ENCODE results near the gene CABP1.

DNA sequence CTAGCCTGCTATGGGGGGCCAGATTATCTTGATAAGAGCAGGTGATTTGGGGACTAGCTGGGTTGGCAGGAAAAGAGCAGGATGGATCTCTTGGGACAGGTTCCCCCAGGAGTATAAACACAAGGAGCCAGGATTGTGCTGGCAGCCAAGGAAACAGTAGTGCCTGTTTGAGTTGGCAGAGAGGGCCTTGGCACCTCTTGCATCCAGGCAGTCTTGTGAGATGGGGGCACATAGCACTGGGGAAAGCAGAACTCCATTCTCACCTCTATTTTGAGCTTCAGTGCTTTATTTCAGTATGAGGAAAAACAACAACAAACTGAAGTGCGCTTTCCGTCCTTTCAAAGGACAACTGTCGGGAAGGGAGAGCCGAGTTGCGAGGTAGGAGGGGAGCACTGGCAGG lies 60.5 kb downstream of the CABP1 start:
- TF ChIP-seq, protein P1, sequence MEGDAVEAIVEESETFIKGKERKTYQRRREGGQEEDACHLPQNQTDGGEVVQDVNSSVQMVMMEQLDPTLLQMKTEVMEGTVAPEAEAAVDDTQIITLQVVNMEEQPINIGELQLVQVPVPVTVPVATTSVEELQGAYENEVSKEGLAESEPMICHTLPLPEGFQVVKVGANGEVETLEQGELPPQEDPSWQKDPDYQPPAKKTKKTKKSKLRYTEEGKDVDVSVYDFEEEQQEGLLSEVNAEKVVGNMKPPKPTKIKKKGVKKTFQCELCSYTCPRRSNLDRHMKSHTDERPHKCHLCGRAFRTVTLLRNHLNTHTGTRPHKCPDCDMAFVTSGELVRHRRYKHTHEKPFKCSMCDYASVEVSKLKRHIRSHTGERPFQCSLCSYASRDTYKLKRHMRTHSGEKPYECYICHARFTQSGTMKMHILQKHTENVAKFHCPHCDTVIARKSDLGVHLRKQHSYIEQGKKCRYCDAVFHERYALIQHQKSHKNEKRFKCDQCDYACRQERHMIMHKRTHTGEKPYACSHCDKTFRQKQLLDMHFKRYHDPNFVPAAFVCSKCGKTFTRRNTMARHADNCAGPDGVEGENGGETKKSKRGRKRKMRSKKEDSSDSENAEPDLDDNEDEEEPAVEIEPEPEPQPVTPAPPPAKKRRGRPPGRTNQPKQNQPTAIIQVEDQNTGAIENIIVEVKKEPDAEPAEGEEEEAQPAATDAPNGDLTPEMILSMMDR (conservative IDR thresholded peaks at IDR 0.05), result no peak
- no peak for TF ChIP-seq EZH2 (IDR thresholded peaks at IDR 0.05; ENCODE audit: low read depth)
